GM23338 (cell line): ENCODE measurements around the gene EXD3. TPM values are rescaled to one million over a fixed set of nuclear protein-coding genes. Genes with fewer than 3 reads are reported as not detected.
A peak's percentile ranks its signal among the peaks of the same experiment; 100 is the strongest.

Experiments used
- ATAC-seq: fragments of 200-7000 bp; cut with Tn5 transposase; 3 replicates; pipeline ENCODE4 v1.9.1; 2020
- DNase-seq: peaks from one replicate; pipeline ENCODE4 v3.0.0-alpha.2; 2015; ENCODE audit warnings: low spot score
- H2AFZ ChIP-seq: fragments of 200-600 bp; sonication (generic); 2 replicates; pipeline ENCODE4 v1.8.0; 2016; ENCODE audit warnings: antibody characterized with exemption, mild to moderate bottlenecking, moderate library complexity
- H3F3A ChIP-seq: fragments of 200-600 bp; sonication (generic); replicated peaks from 2 replicates; pipeline ENCODE4 v1.8.0; 2017; ENCODE audit warnings: antibody characterized with exemption, mixed run types, low read depth
- H3K27ac ChIP-seq: fragments of 200-600 bp; sonication (generic); 2 replicates; pipeline ENCODE4 v1.6.1; 2016; ENCODE audit warnings: low read depth
- H3K27me3 ChIP-seq: fragments of 200-600 bp; sonication (generic); 2 replicates; pipeline ENCODE4 v1.8.0; 2016; ENCODE audit warnings: mild to moderate bottlenecking, mixed run types, moderate library complexity; ENCODE audit not compliant: insufficient read depth
- H3K36me3 ChIP-seq: fragments of 200-600 bp; sonication (generic); 2 replicates; pipeline ENCODE4 v1.8.0; 2016; ENCODE audit warnings: mild to moderate bottlenecking; ENCODE audit not compliant: insufficient read depth
- H3K4me1 ChIP-seq: fragments of 200-600 bp; sonication (generic); 2 replicates; pipeline ENCODE4 v1.8.0; 2016; ENCODE audit warnings: mild to moderate bottlenecking, moderate library complexity; ENCODE audit not compliant: insufficient read depth
- H3K4me2 ChIP-seq: fragments of 200-600 bp; sonication (generic); 2 replicates; pipeline ENCODE4 v1.7.1; 2017; ENCODE audit warnings: mixed run types
- H3K4me3 ChIP-seq: fragments of 200-600 bp; sonication (generic); 2 replicates; pipeline ENCODE4 v1.6.1; 2016; ENCODE audit warnings: mixed run types
- H3K79me2 ChIP-seq: fragments of 200-600 bp; sonication (generic); replicated peaks from 2 replicates; pipeline ENCODE4 v1.8.0; 2017; ENCODE audit warnings: mild to moderate bottlenecking; ENCODE audit not compliant: insufficient read depth
- H3K9me2 ChIP-seq: fragments of 200-600 bp; sonication (generic); 2 replicates; pipeline ENCODE4 v1.8.0; 2017; ENCODE audit not compliant: insufficient read depth
- H4K20me1 ChIP-seq: fragments of 200-600 bp; sonication (generic); replicated peaks from 2 replicates; pipeline ENCODE4 v1.8.0; 2017; ENCODE audit warnings: mild to moderate bottlenecking; ENCODE audit not compliant: insufficient read depth
- H3K27ac Mint-ChIP-seq: 2 replicates; pipeline ENCODE4 v1.8.0; 2020; ENCODE audit warnings: inconsistent platforms, mild to moderate bottlenecking, moderate library complexity, mixed read lengths
- H3K27me3 Mint-ChIP-seq: 3 replicates; pipeline ENCODE4 v1.8.0; 2022; ENCODE audit warnings: low read depth, mild to moderate bottlenecking, moderate library complexity, mixed read lengths, inconsistent platforms; ENCODE audit not compliant: insufficient read depth, poor library complexity
- H3K36me3 Mint-ChIP-seq: 3 replicates; pipeline ENCODE4 v1.8.0; 2021; ENCODE audit warnings: low read depth, mild to moderate bottlenecking, inconsistent platforms, moderate library complexity, mixed read lengths
- H3K4me1 Mint-ChIP-seq: 3 replicates; pipeline ENCODE4 v1.8.0; 2020; ENCODE audit warnings: mild to moderate bottlenecking, inconsistent platforms, mixed read lengths
- H3K4me3 Mint-ChIP-seq: 3 replicates; pipeline ENCODE4 v1.8.0; 2021; ENCODE audit warnings: moderate library complexity, mild to moderate bottlenecking, inconsistent platforms, mixed read lengths
- H3K9me3 Mint-ChIP-seq: 3 replicates; pipeline ENCODE4 v1.8.0; 2020; ENCODE audit warnings: moderate library complexity, mild to moderate bottlenecking, inconsistent platforms, mixed read lengths
- CREB1 ChIP-seq: fragments of 250-450 bp; sonication (Bioruptor Pico); IDR thresholded peaks from 2 replicates; pipeline ENCODE4 v1.5.0; 2020; ENCODE audit warnings: low read depth, mild to moderate bottlenecking, moderate library complexity
- CTCF ChIP-seq, 2 experiments: fragments of 200-600 bp in 1 of 2; sonication (generic) in 1 of 2; conservative IDR thresholded peaks; 2 replicates each; pipeline versions ENCODE4 v1.5.1 to v1.6.1; 2016 to 2017; ENCODE audit warnings: antibody characterized with exemption in 2 of 2, low read depth in 2 of 2, mild to moderate bottlenecking in 2 of 2, moderate library complexity in 1 of 2
- ETS1 ChIP-seq: IDR thresholded peaks from 2 replicates; pipeline ENCODE4 v1.6.1; 2016; ENCODE audit warnings: antibody characterized with exemption
- EZH2 ChIP-seq: fragments of 200-600 bp; sonication (generic); IDR thresholded peaks from one replicate; pipeline ENCODE4 v1.8.0; 2017; ENCODE audit warnings: antibody characterized with exemption, mild to moderate bottlenecking, low read depth; ENCODE audit not compliant: unreplicated experiment
- EZH2phosphoT487 ChIP-seq: fragments of 200-600 bp; sonication (generic); IDR thresholded peaks from one replicate; pipeline ENCODE4 v1.8.1; 2018; ENCODE audit warnings: antibody characterized with exemption; ENCODE audit not compliant: unreplicated experiment
- JUNB ChIP-seq: IDR thresholded peaks from one replicate; pipeline ENCODE4 v1.6.1; 2016; ENCODE audit warnings: antibody characterized with exemption; ENCODE audit not compliant: unreplicated experiment
- NANOG ChIP-seq: IDR thresholded peaks from 2 replicates; pipeline ENCODE4 v1.6.1; 2016; ENCODE audit warnings: antibody characterized with exemption, borderline replicate concordance
- POLR2AphosphoS5 ChIP-seq: IDR thresholded peaks from 2 replicates; pipeline ENCODE4 v1.6.1; 2016; ENCODE audit warnings: antibody characterized with exemption, low read depth
- REST ChIP-seq: IDR thresholded peaks from one replicate; pipeline ENCODE4 v1.6.1; 2018; ENCODE audit warnings: antibody characterized with exemption; ENCODE audit not compliant: unreplicated experiment
- STAT1 ChIP-seq: IDR thresholded peaks from one replicate; pipeline ENCODE4 v1.6.1; 2016; ENCODE audit warnings: antibody characterized with exemption; ENCODE audit not compliant: unreplicated experiment
- ZNF114 ChIP-seq: fragments of 250-450 bp; sonication (Bioruptor Pico); IDR thresholded peaks from 2 replicates; pipeline ENCODE4 v1.5.0; 2020; ENCODE audit warnings: mild to moderate bottlenecking, moderate library complexity
- ZNF331 ChIP-seq: fragments of 250-450 bp; sonication (Bioruptor Pico); IDR thresholded peaks from 2 replicates; pipeline ENCODE4 v1.5.0; 2020; ENCODE audit warnings: low read depth, mild to moderate bottlenecking, moderate library complexity
- polyA plus RNA-seq: library from polyadenylated mRNA; unstranded; fragments of >200 nt; fragmentation: Nextera tagmentation; extraction: Ambion mirVana; gene quantifications from 2 replicates; pipeline ENCODE4 v1.2.1, GENCODE V29; 2016
- total RNA-seq: library from RNA; depleted of rRNA; stranded (reverse); fragments of >200 nt; shearing (Covaris generic); gene quantifications from 2 replicates; pipeline ENCODE4 v1.2.3, GENCODE V29; 2014
- TF ChIP-seq, protein P1 (sequence below): fragments of 250-450 bp; sonication (Bioruptor Pico); IDR thresholded peaks from 2 replicates; pipeline ENCODE4 v1.5.0; 2020; ENCODE audit warnings: mild to moderate bottlenecking, moderate library complexity

EXD3 gene
- total and polyA plus RNA-seq, 2 experiments from 2014 or later = 3.6 to 9.7 TPM

- peaks cover 3% of the 10 kb centered on the region; the same call in 1 of the 2 replicates for H3K79me2 ChIP-seq
- no peak overlapping the region for H3K27ac Mint-ChIP-seq
- H3K4me3 ChIP-seq = peak overlapping the region; percentile 94
- H3K4me1 Mint-ChIP-seq = peaks cover 41% of the 10 kb centered on the region
- DNase-seq (peak; percentile 60), ATAC-seq (peak; percentile 15)
- peaks cover 40% of the 10 kb centered on the region for H3K4me1 ChIP-seq
- no peak overlapping the region for H2AFZ ChIP-seq
- peaks cover 41% of the 10 kb centered on the region for H3K27me3 ChIP-seq
- H3F3A ChIP-seq = peaks cover 32% of the 10 kb centered on the region
- no peak for TF ChIP-seq CREB1 (CRISPR knock-in tag)
- TF ChIP-seq ZNF114 (CRISPR knock-in tag) = no peak
- TF ChIP-seq, protein P1, sequence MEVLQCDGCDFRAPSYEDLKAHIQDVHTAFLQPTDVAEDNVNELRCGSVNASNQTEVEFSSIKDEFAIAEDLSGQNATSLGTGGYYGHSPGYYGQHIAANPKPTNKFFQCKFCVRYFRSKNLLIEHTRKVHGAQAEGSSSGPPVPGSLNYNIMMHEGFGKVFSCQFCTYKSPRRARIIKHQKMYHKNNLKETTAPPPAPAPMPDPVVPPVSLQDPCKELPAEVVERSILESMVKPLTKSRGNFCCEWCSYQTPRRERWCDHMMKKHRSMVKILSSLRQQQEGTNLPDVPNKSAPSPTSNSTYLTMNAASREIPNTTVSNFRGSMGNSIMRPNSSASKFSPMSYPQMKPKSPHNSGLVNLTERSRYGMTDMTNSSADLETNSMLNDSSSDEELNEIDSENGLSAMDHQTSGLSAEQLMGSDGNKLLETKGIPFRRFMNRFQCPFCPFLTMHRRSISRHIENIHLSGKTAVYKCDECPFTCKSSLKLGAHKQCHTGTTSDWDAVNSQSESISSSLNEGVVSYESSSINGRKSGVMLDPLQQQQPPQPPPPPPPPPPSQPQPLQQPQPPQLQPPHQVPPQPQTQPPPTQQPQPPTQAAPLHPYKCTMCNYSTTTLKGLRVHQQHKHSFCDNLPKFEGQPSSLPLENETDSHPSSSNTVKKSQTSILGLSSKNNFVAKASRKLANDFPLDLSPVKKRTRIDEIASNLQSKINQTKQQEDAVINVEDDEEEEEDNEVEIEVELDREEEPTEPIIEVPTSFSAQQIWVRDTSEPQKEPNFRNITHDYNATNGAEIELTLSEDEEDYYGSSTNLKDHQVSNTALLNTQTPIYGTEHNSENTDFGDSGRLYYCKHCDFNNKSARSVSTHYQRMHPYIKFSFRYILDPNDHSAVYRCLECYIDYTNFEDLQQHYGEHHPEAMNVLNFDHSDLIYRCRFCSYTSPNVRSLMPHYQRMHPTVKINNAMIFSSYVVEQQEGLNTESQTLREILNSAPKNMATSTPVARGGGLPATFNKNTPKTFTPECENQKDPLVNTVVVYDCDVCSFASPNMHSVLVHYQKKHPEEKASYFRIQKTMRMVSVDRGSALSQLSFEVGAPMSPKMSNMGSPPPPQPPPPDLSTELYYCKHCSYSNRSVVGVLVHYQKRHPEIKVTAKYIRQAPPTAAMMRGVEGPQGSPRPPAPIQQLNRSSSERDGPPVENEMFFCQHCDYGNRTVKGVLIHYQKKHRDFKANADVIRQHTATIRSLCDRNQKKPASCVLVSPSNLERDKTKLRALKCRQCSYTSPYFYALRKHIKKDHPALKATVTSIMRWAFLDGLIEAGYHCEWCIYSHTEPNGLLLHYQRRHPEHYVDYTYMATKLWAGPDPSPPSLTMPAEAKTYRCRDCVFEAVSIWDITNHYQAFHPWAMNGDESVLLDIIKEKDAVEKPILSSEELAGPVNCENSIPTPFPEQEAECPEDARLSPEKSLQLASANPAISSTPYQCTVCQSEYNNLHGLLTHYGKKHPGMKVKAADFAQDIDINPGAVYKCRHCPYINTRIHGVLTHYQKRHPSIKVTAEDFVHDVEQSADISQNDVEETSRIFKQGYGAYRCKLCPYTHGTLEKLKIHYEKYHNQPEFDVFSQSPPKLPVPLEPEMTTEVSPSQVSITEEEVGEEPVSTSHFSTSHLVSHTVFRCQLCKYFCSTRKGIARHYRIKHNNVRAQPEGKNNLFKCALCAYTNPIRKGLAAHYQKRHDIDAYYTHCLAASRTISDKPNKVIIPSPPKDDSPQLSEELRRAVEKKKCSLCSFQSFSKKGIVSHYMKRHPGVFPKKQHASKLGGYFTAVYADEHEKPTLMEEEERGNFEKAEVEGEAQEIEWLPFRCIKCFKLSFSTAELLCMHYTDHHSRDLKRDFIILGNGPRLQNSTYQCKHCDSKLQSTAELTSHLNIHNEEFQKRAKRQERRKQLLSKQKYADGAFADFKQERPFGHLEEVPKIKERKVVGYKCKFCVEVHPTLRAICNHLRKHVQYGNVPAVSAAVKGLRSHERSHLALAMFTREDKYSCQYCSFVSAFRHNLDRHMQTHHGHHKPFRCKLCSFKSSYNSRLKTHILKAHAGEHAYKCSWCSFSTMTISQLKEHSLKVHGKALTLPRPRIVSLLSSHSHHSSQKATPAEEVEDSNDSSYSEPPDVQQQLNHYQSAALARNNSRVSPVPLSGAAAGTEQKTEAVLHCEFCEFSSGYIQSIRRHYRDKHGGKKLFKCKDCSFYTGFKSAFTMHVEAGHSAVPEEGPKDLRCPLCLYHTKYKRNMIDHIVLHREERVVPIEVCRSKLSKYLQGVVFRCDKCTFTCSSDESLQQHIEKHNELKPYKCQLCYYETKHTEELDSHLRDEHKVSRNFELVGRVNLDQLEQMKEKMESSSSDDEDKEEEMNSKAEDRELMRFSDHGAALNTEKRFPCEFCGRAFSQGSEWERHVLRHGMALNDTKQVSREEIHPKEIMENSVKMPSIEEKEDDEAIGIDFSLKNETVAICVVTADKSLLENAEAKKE = no peak
- TF ChIP-seq CTCF (conservative IDR thresholded peaks at IDR 0.05; ENCODE audit: low read depth in 2 of 2) = no peak
- TF ChIP-seq NANOG = no peak
- TF ChIP-seq JUNB = no peak
- TF ChIP-seq ZNF331 (CRISPR knock-in tag) = no peak
- TF ChIP-seq ETS1 = no peak
- no peak for TF ChIP-seq POLR2AphosphoS5
- TF ChIP-seq STAT1 = no peak
- no peak for TF ChIP-seq EZH2
- no peak for TF ChIP-seq REST
- TF ChIP-seq EZH2phosphoT487 = no peak
- H3K27me3 Mint-ChIP-seq = peaks cover 41% of the 10 kb centered on the region
- peaks cover 4% of the 10 kb centered on the region for H3K9me3 Mint-ChIP-seq
- H3K36me3 Mint-ChIP-seq = peaks cover 4% of the 10 kb centered on the region; the same call in 2 of the 3 replicates
- H4K20me1 ChIP-seq = peaks cover 11% of the 10 kb centered on the region
- H3K9me2 ChIP-seq = no peaks in the 10 kb centered on the region
- no peaks in the 10 kb centered on the region for H3K36me3 ChIP-seq
- peak overlapping the region; percentile 84; the same call in 1 of the 2 replicates for H3K27ac ChIP-seq
- peak overlapping the region; percentile 69 for H3K4me3 Mint-ChIP-seq
- peak overlapping the region; percentile 96 for H3K4me2 ChIP-seq
These were observed 123.8 kb downstream of the EXD3 start for GRCh38 chr9:137299203-137299565.
